GM21515 (cell line): ENCODE results near the gene ZNF236.
"Not testable (repeated sequence)": the region's sequence is repeated elsewhere in the genome, so short reads cannot be mapped to it uniquely, and the experiment has no call there.

ENCODE experiments used
- ATAC-seq: cut with Tn5 transposase; IDR thresholded peaks from one replicate; pipeline ENCODE4 v1.9.1; 2021; ENCODE audit not compliant: unreplicated experiment

ZNF236 gene

GRCh38 chr18:76941284-76941683 is 118.9 kb downstream of the ZNF236 start:
- no peak for ATAC-seq

DNA sequence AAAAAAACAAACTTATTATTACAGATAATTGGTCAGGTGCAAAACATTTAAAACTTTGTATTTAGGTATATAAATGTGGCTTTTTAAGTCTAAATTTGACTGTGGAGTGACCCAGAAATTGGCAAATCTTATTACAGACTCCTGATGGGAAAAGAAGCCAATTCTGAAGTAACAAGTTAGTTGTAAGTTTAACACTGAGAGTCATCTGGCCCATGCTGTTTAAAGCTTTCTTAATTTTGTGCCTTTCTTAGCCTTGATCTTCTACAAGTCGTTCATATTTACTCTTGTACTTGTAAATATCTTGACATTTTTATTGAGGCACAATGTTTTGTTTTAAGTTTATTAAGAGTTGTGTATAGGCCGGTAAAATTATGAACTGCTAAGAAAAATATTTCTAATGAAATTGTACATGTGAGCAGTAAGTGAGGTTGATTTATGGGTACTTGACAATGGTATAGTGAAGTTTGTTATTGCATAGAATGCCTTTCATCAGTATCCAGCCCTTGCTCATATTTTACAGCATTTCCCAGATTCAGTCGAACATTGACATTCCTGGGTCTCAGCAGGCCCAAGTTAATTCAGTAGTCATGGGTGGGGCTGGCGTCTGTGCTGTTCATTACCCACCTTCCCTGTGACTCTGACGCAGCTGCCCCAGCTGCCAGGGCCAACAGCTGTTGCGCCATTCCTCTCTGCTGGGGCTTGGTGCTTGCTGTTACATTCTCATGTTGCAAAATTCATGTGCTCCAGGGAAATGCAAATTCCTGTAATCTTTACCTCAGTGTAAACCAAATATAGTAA is 121.4 kb downstream of the ZNF236 start:
- no peak for ATAC-seq

DNA sequence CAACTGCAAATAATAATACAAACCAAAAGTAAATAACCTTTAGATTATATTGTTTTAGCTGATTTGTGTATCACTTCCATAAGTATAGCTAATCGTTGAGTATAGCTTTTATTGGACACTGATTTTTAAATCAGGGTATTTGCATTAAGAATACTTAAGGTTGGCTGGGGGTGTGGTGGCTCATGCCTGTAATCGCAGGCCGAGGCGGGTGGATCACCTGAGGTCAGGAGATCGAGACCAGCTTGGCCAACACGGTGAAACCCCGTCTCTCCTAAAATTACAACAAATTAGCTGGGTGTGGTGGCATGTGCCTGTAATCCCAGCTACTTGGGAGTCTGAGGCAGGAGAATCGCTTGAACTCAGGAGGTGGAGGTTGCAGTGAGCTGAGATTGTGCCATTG is 122.0 kb downstream of the ZNF236 start:
- ATAC-seq = not testable (repeated sequence)

DNA sequence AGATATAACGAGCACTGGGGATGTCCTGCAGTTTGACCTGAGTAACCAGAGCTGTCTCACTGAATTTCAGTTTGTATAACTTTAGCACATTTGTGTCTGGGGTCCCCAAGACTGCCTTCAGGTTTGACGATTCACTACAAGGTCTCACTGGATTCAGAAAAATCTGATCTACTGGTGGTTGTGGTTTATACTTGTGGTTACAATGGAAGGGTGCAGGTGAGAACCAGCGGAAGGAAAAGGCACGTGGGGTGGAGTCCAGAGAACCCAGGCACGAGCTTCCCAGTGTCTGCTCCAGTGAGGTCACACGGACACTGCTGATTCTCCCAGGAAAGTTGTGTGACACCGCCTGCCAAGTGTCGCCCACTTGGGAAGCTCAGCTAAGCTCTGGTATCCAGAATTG is 126.0 kb downstream of the ZNF236 start:
- no peak for ATAC-seq

GRCh38 chr18:76951456-76952247 is 129.3 kb downstream of the ZNF236 start:
- ATAC-seq = no peak

DNA sequence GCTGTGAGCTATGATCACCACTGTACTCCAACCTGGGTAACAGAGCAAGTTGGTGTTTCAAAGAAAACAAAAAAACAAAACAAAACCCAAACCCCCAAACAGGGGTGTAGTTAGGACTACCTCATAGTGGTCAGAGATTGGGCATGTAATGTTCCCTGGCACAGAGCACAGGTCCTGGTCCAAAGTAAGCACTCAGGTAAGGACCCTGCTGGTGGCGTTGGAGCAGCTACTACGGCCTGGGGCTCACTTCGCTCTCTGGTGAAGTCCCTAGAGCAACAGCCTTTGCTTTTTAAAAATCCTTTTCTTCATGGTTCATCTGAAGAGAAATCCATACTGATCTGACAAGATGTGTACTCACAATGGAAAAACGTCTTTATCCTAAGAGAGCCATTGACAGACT is 130.4 kb downstream of the ZNF236 start:
- ATAC-seq = no peak

- ATAC-seq = no peak
These were observed 130.8 kb downstream of the ZNF236 start for GRCh38 chr18:76953156-76953555.

GRCh38 chr18:76953583-76954233 is 131.4 kb downstream of the ZNF236 start:
- ATAC-seq = no peak

DNA sequence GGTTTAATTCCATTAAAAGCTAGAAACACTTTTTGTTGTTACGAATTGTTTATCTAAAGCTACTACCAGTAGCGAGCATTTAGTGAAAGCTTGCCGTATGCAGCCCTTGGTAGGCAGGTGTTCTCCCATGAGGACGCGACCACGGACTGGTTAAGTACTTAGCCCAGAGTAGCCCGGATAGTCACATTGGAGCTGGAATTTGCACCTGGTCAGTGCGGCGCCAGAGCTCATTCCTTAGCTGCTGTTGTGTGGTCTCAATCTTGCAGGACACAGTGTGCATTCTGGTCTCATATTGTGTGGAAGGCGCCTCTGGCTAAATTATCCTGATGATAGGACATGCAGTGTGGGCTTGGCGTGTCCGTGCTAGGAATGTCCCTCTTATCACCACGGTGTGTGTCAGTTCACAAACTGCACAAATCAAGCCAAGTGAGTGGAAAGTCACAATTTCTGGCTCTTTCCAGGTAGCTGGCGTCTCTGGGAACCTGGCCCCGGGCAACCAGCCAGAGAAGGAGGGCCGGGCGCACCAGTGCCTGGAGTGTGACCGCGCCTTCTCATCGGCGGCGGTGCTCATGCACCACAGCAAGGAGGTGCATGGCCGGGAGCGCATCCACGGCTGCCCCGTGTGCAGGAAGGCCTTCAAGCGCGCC is 133.3 kb downstream of the ZNF236 start:
- ATAC-seq = no peak

DNA sequence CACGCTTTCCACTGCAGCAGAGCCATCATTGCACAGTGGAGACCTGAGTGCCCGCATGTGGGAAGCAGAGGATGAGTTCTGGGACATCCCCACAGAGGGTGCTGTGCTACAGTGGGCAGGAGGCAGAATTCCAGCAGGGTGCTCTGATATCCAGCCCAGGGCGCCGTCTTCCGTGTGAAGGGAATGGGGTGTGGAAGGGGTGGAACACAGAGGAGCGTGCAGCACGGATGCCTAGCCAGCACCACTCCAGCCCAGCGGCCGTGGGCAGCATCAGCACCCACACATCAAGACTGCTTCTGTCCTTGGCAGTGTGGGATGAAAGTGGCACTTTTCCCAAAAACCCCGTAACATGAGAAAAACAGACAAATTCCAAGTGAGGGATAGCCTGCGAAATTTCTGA is 134.3 kb downstream of the ZNF236 start:
- no peak for ATAC-seq

- no peak for ATAC-seq
These were observed 135.3 kb downstream of the ZNF236 start for GRCh38 chr18:76957384-76958355.

DNA sequence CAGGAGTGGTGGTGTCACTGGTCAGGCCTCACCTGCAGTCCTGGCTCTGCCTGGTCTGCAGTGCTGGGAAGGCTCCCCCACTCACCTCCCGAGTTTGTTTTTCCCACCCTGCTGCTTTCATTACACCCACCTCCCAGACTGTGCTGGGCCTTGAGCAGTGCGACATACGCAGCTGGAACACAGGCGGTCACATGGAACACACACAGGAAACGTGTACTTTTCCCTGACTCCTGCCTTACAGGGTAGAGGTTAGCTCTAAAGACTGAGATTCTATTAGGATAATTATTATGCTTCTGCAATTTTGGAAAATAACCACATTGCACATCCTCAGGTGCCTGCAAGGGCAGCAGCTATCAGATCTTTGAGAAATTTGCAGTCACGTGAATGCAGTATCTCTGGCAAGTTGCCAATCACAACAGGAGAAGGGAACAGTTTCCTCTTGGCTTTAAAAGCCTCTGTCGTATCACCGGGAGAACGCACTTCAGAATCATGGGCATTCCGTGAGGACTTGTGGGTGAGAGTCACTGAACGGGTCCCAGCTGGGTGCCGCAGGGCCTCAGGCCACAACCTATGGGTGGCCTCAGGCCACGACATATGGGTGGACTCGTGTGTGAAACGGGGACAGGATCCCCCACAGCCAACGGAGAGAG is 136.5 kb downstream of the ZNF236 start:
- ATAC-seq = no peak

- no peak for ATAC-seq
These were observed 137.2 kb downstream of the ZNF236 start for GRCh38 chr18:76959605-76960004.

GRCh38 chr18:76960528-76961035 is 138.2 kb downstream of the ZNF236 start:
- no peak for ATAC-seq

DNA sequence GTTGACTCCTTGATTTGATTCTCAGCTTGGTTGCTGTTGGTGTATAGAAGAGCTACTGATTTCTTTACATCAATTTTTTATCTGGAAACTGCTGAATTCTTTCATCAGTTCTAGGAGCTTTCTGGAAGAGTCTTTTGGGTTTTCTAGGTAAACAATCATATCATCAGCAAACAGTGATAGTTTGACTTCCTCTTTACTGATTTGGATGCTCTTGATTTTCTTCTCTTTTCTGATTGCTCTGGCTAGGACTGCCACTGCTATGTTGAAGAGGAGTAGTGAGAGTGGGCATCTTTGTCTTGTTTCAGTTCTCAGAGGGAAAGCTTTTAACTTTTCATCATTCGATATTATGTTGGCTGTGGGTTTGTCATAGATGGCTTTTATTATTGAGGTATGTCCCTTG is 140.5 kb downstream of the ZNF236 start:
- no peak for ATAC-seq

DNA sequence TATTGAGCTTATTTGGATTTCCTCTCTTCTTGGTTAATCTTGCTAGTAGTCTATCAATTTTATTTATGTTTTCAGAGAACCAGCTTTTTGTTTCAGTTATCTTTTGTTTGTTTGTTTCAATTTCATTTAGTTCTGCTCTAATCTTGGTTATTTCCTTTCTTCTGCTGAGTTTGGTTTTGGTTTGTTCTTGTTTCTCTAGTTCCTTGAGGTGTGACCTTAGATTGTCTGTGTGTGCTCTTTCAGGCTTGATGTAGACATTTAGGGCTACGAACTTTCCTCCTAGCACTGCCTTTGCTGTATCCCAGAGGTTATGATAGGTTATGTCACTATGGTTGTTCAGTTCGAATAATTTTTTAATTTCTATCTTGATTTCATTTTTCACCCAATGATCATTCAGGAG is 141.6 kb downstream of the ZNF236 start:
- peak; percentile 52 for ATAC-seq

- ATAC-seq = peak; percentile 67
These were observed 143.3 kb downstream of the ZNF236 start for GRCh38 chr18:76965555-76966151.

DNA sequence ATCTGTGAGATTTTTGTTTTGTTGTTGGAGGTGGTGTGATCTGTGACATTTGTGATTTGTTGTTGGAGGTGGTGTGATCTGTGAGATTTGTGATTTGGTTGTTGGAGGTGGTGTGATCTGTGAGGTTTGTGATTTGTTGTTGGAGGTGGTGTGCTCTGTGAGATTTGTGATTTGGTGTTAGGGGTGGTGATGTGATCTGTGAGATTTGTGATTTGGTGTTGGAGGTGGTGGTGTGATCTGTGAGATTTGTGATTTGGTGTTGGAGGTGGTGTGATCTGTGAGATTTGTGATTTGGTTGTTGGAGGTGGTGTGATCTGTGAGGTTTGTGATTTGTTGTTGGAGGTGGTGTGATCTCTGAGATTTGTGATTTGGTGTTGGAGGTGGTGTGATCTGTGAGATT is 144.9 kb downstream of the ZNF236 start:
- not testable (repeated sequence) for ATAC-seq
